ENCODE measurements around the gene RREB1. TPM values are rescaled to one million over a fixed set of nuclear protein-coding genes. Genes with fewer than 3 reads are reported as not detected.

RREB1 gene
- total and polyA plus RNA-seq, 12 donors = 8.0 to 79.5 (median 48.7) TPM

GRCh38 chr6:7144872-7145584 lies 37.3 kb downstream of the RREB1 start:
- Histone ChIP-seq H3K27me3 (no peaks in the 10 kb centered on the region), H3K4me1 (replicated peaks in 1 of 2) (peaks cover 42 to 71% of the 10 kb centered on the region in 2 donors), H3K9me3 (replicated peaks in 1 of 3) (no peaks in the 10 kb centered on the region), H3K4me3 (no peak overlapping the region), H3K36me3 (replicated peaks in 1 of 2) (no peaks in the 10 kb centered on the region), H3K27ac (peak overlapping the region in 3 of 5 donors; percentile 48 to 78 (median 73))
- 34 to 42% (median 36%) methylated on average over 7 of the region's 7 CpGs for WGBS, 4 donors
- DNase-seq = no peak
- intact Hi-C loops (cut with DNase I) = no loop called here
- TF ChIP-seq POLR2A (IDR thresholded peaks at IDR 0.05) = no peak
- TF ChIP-seq, protein P1, sequence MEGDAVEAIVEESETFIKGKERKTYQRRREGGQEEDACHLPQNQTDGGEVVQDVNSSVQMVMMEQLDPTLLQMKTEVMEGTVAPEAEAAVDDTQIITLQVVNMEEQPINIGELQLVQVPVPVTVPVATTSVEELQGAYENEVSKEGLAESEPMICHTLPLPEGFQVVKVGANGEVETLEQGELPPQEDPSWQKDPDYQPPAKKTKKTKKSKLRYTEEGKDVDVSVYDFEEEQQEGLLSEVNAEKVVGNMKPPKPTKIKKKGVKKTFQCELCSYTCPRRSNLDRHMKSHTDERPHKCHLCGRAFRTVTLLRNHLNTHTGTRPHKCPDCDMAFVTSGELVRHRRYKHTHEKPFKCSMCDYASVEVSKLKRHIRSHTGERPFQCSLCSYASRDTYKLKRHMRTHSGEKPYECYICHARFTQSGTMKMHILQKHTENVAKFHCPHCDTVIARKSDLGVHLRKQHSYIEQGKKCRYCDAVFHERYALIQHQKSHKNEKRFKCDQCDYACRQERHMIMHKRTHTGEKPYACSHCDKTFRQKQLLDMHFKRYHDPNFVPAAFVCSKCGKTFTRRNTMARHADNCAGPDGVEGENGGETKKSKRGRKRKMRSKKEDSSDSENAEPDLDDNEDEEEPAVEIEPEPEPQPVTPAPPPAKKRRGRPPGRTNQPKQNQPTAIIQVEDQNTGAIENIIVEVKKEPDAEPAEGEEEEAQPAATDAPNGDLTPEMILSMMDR (IDR thresholded peaks at IDR 0.05) = no peak

- no peak for TF ChIP-seq POLR2A (IDR thresholded peaks at IDR 0.05)
- TF ChIP-seq, protein P1 (IDR thresholded peaks at IDR 0.05) = no peak
- DNase-seq = no peak
- Histone ChIP-seq H3K27ac (peak overlapping the region in 3 of 5 donors; percentile 48 to 78 (median 73)), H3K4me3 (no peak overlapping the region), H3K9me3 (replicated peaks in 1 of 3) (no peaks in the 10 kb centered on the region), H3K4me1 (replicated peaks in 1 of 2) (peaks cover 43 to 66% of the 10 kb centered on the region in 2 donors), H3K27me3 (no peaks in the 10 kb centered on the region), H3K36me3 (replicated peaks in 1 of 2) (no peaks in the 10 kb centered on the region)
- intact Hi-C loops (cut with DNase I) = no loop called here
- WGBS, 4 donors = 75 to 90% (median 79%) methylated on average over 3 of the region's 3 CpGs
Measured at GRCh38 chr6:7145585-7145884, 37.8 kb downstream of the RREB1 start.

- Histone ChIP-seq H3K27ac (peak overlapping the region in 4 of 5 donors; percentile 6 to 78 (median 44)), H3K4me3 (no peak overlapping the region), H3K27me3 (no peaks in the 10 kb centered on the region), H3K4me1 (replicated peaks in 1 of 2) (peaks cover 49 to 72% of the 10 kb centered on the region in 2 donors), H3K36me3 (replicated peaks in 1 of 2) (no peaks in the 10 kb centered on the region), H3K9me3 (replicated peaks in 1 of 3) (no peaks in the 10 kb centered on the region)
- no peak for TF ChIP-seq POLR2A (IDR thresholded peaks at IDR 0.05)
- TF ChIP-seq, protein P1 (IDR thresholded peaks at IDR 0.05) = no peak
- DNase-seq = peak in 4 of 7 donors; percentile 50 to 58 (median 53)
- intact Hi-C loops (cut with DNase I) = no loop called here
- WGBS, 4 donors = 55 to 62% (median 56%) methylated on average over 18 to 19 of the region's 19 CpGs
Measured at GRCh38 chr6:7145885-7146828, 38.4 kb downstream of the RREB1 start.

- no peaks in the 10 kb centered on the region for H3K9me3 ChIP-seq (replicated peaks in 1 of 3)
- H3K27ac ChIP-seq = peak overlapping the region in 3 of 5 donors; percentile 6 to 73 (median 13)
- H3K4me1 ChIP-seq (replicated peaks in 1 of 2) = peaks cover 49 to 71% of the 10 kb centered on the region in 2 donors
- no peaks in the 10 kb centered on the region for H3K27me3 ChIP-seq
- intact Hi-C loops (cut with DNase I) = no loop called here
- TF ChIP-seq, protein P1 (IDR thresholded peaks at IDR 0.05) = no peak
- TF ChIP-seq POLR2A (IDR thresholded peaks at IDR 0.05) = no peak
- no peak overlapping the region for H3K4me3 ChIP-seq
- 57 to 63% (median 61%) methylated on average over 7 of the region's 7 CpGs for WGBS, 4 donors
- DNase-seq = no peak
- H3K36me3 ChIP-seq (replicated peaks in 1 of 2) = no peaks in the 10 kb centered on the region
Measured at GRCh38 chr6:7147051-7147671, 39.4 kb downstream of the RREB1 start.

Data from adrenal gland (tissue), 12 donors.